HCT116 (cell line): ENCODE data around the gene SELENOM. TPM values are rescaled to one million over a fixed set of nuclear protein-coding genes. Genes with fewer than 3 reads are reported as not detected.

ENCODE experiments used
- ATAC-seq: fragments of 200-7000 bp; cut with Tn5 transposase; 2 replicates; pipeline ENCODE4 v1.9.1; 2020; ENCODE audit warnings: mild to moderate bottlenecking, moderate library complexity
- BruUV-seq: library from RNA; stranded (reverse); fragments of 400-500 nt; replicated peaks from 2 replicates; lab custom pipeline; 2021; lab: Mats Ljungman, UMichigan
- CTCF ChIA-PET: fragments of 300-600 bp; sonication (Branson Sonifier 250); formaldehyde crosslinking; loops from one replicate; lab custom pipeline; 2021; ENCODE audit warnings: antibody characterized with exemption; lab: Charles Lee
- POLR2A ChIA-PET: fragments of 300-600, 350-600 bp; sonication (Branson Sonifier 250); formaldehyde crosslinking; loops from one replicate; lab custom pipeline; 2021; ENCODE audit warnings: antibody characterized with exemption; lab: Charles Lee
- RAD21 ChIA-PET, 2 experiments: fragments of 300-600 bp; sonication (Branson Sonifier 250); formaldehyde crosslinking; loops; one replicate each; lab custom pipeline; 2023; ENCODE audit warnings: low total read pairs in 2 of 2; ENCODE audit not compliant: uncharacterized antibody in 2 of 2, unreplicated experiment in 2 of 2, low non-redundant PET in 1 of 2; lab: Charles Lee
- DNase-seq: peaks from one replicate; pipeline ENCODE4 v3.0.0-alpha.2; 2010; ENCODE audit warnings: low read depth, low spot score
- H2AFZ ChIP-seq: fragments of 200-600 bp; shearing (Covaris generic), sonication (generic); 2 replicates; pipeline ENCODE4 v1.6.1; 2017; ENCODE audit warnings: low read depth, mixed run types, mixed read lengths, antibody characterized with exemption, low read length; ENCODE audit not compliant: poor library complexity, severe bottlenecking
- H3K27ac ChIP-seq: 2 replicates; pipeline ENCODE4 v1.5.1; 2012; ENCODE audit warnings: low read depth, low read length
- H3K27me3 ChIP-seq: fragments of 200-600 bp; sonication (generic); 2 replicates; pipeline ENCODE4 v1.6.1; 2016; ENCODE audit warnings: mixed run types, low read length, mixed read lengths; ENCODE audit not compliant: insufficient read depth
- H3K36me3 ChIP-seq, 2 experiments: fragments of 200-500 bp in 1 of 2; fragments of 200-600 bp in 1 of 2; sonication (Bioruptor generic) in 1 of 2; sonication (generic) in 1 of 2; 2 replicates each; pipeline versions ENCODE4 v1.5.1 to v1.6.1; 2014 to 2016; ENCODE audit warnings: low read length in 2 of 2, inconsistent platforms in 1 of 2, mixed read lengths in 1 of 2, mixed run types in 1 of 2; ENCODE audit not compliant: insufficient read depth in 2 of 2, control insufficient read depth in 1 of 2
- H3K4me1 ChIP-seq, 2 experiments: fragments of 200-600 bp in 1 of 2; sonication (generic) in 1 of 2; 2 replicates each; pipeline versions ENCODE4 v1.5.1 to v1.6.1; 2012 to 2017; ENCODE audit warnings: low read length in 2 of 2, inconsistent platforms in 1 of 2, mild to moderate bottlenecking in 1 of 2, mixed read lengths in 1 of 2, mixed run types in 1 of 2, moderate library complexity in 1 of 2; ENCODE audit not compliant: insufficient read depth in 2 of 2, control insufficient read depth in 1 of 2
- H3K4me2 ChIP-seq: fragments of 200-600 bp; sonication (generic); 2 replicates; pipeline ENCODE4 v1.6.1; 2017; ENCODE audit warnings: mixed run types, low read length, mixed read lengths
- H3K4me3 ChIP-seq, 2 experiments: fragments of 200-600 bp in 1 of 2; sonication (generic) in 1 of 2; replicated peaks in 1 of 2; 2 replicates each; pipeline ENCODE4 v1.5.1; 2011 to 2016; ENCODE audit warnings: low read length in 2 of 2, control low read depth in 1 of 2, low read depth in 1 of 2, mild to moderate bottlenecking in 1 of 2, mixed read lengths in 1 of 2, mixed run types in 1 of 2
- H3K79me2 ChIP-seq: fragments of 200-600 bp; sonication (generic); 2 replicates; pipeline ENCODE4 v1.6.1; 2017; ENCODE audit warnings: mild to moderate bottlenecking, mixed run types, low read length, moderate library complexity, mixed read lengths; ENCODE audit not compliant: insufficient read depth
- H3K9ac ChIP-seq: fragments of 200-600 bp; sonication (generic); 2 replicates; pipeline ENCODE4 v1.6.1; 2016; ENCODE audit warnings: low read length, mixed read lengths
- H3K9me2 ChIP-seq: fragments of 200-600 bp; sonication (generic), shearing (Covaris generic); 2 replicates; pipeline ENCODE4 v1.6.1; 2017; ENCODE audit warnings: mixed run types, mild to moderate bottlenecking, moderate library complexity; ENCODE audit not compliant: insufficient read depth
- H3K9me3 ChIP-seq, 2 experiments: fragments of 200-500 bp in 1 of 2; fragments of 200-600 bp in 1 of 2; sonication (Bioruptor generic) in 1 of 2; sonication (generic) in 1 of 2; 2 replicates each; pipeline ENCODE4 v1.6.1; 2014 to 2017; ENCODE audit warnings: low read length in 2 of 2, mixed read lengths in 2 of 2, inconsistent platforms in 1 of 2, low read depth in 1 of 2, mild to moderate bottlenecking in 1 of 2, mixed run types in 1 of 2, moderate library complexity in 1 of 2; ENCODE audit not compliant: control insufficient read depth in 1 of 2, insufficient read depth in 1 of 2
- H4K20me1 ChIP-seq: fragments of 200-600 bp; sonication (generic), shearing (Covaris generic); 2 replicates; pipeline ENCODE4 v1.6.1; 2017; ENCODE audit warnings: mixed run types, mild to moderate bottlenecking, moderate library complexity; ENCODE audit not compliant: insufficient read depth
- ATF3 ChIP-seq: IDR thresholded peaks from 2 replicates; pipeline ENCODE4 v1.6.1; 2012
- CBX3 ChIP-seq: IDR thresholded peaks from 2 replicates; pipeline ENCODE4 v1.6.1; 2012; ENCODE audit warnings: low read depth
- EZH2phosphoT487 ChIP-seq: fragments of 200-600 bp; IDR thresholded peaks from 2 replicates; pipeline ENCODE4 v1.6.1; 2018; ENCODE audit warnings: antibody characterized with exemption, borderline replicate concordance
- FOSL1 ChIP-seq: IDR thresholded peaks from 2 replicates; pipeline ENCODE4 v1.6.1; 2012; ENCODE audit warnings: low read depth
- POLR2A ChIP-seq: IDR thresholded peaks from 2 replicates; pipeline ENCODE4 v1.7.0; 2011; ENCODE audit warnings: borderline replicate concordance; ENCODE audit not compliant: insufficient read depth, insufficient read length; ENCODE audit errors: extremely low read depth
- REST ChIP-seq: IDR thresholded peaks from 2 replicates; pipeline ENCODE4 v1.6.1; 2012; ENCODE audit warnings: low read depth
- YY1 ChIP-seq: IDR thresholded peaks from 2 replicates; pipeline ENCODE4 v1.6.1; 2011; ENCODE audit warnings: low read length, low read depth, moderate library complexity, mild to moderate bottlenecking; ENCODE audit not compliant: insufficient replicate concordance; ENCODE audit errors: extremely low read depth
- intact Hi-C: fragments of 100-400 bp; cut with micrococcal nuclease; formaldehyde crosslinking; loops from 2 replicates; pipeline ENCODE4 v1.10.0; 2022
- total RNA-seq: library from RNA; stranded (reverse); gene quantifications from one replicate; pipeline ENCODE4 v1.2.1, GENCODE V29; 2021; ENCODE audit not compliant: unreplicated experiment

SELENOM gene
- total RNA-seq, 1 experiment from 2014 or later = 65.6 TPM

GRCh38 chr22:31142285-31142684, 34.9 kb upstream of the SELENOM start:
- no peak overlapping the region for H3K9ac ChIP-seq
- POLR2A ChIA-PET = no interaction called here
- CTCF ChIA-PET = interaction anchor here (3.1 kb wide), 1 partner anchor 34 kb away, joined by 19 read pairs; the partner anchor contains the start of gene SELENOM
- no peaks in the 10 kb centered on the region for H3K9me2 ChIP-seq
- H3K9me3 ChIP-seq = no peaks in the 10 kb centered on the region
- BruUV-seq = no TSS peak
- H3K4me3 ChIP-seq = no peak overlapping the region
- no peak overlapping the region for H3K4me2 ChIP-seq
- no peaks in the 10 kb centered on the region for H3K27me3 ChIP-seq
- H2AFZ ChIP-seq = no peak overlapping the region
- H3K27ac ChIP-seq = no peak overlapping the region
- no peaks in the 10 kb centered on the region for H3K36me3 ChIP-seq
- intact Hi-C loops = no loop called here
- ATAC-seq = no peak
- TF ChIP-seq POLR2A = no peak
- no peak for TF ChIP-seq YY1
- TF ChIP-seq REST = no peak
- TF ChIP-seq EZH2phosphoT487 = no peak
- TF ChIP-seq CBX3 = no peak
- TF ChIP-seq ATF3 = no peak
- TF ChIP-seq FOSL1 = no peak
- TF ChIP-seq, all 23 proteins: peak for 0
- Histone ChIP-seq H3K4me1 (peaks cover 0 to 10% of the 10 kb centered on the region in 2 experiments; a peak in 2 of 4 replicates), H3K79me2 (no peaks in the 10 kb centered on the region), H4K20me1 (no peaks in the 10 kb centered on the region)
- no peak for DNase-seq
- RAD21 ChIA-PET = no interaction called here
